ENCODE results near the gene DGKB. TPM values are rescaled to one million over a fixed set of nuclear protein-coding genes. Genes with fewer than 3 reads are reported as not detected.

DGKB gene
- total and polyA plus RNA-seq, 2 experiments from 2014 or later, result 0.28 to 1.7 TPM

- Histone ChIP-seq H4K20me1 (ENCODE audit: insufficient read depth, poor library complexity, severe bottlenecking) (no peaks in the 10 kb centered on the region), H3K9me3 (ENCODE audit: low read depth) (no peaks in the 10 kb centered on the region), H3K79me2 (no peaks in the 10 kb centered on the region), H3K27me3 (no peaks in the 10 kb centered on the region), H3K27ac (no peak overlapping the region), H3K9me2 (replicated peaks; ENCODE audit: insufficient read depth) (no peaks in the 10 kb centered on the region), H3K4me1 (ENCODE audit: insufficient read depth) (peaks cover 5% of the 10 kb centered on the region), H2AFZ (peak overlapping the region; percentile 33), H3K4me2 (no peak overlapping the region), H3K36me3 (replicated peaks; ENCODE audit: insufficient read depth, low read depth) (no peaks in the 10 kb centered on the region), H3K4me3 (no peak overlapping the region)
- DNase-seq (ENCODE audit: low spot score), result no peak
- TF ChIP-seq EZH2 (IDR thresholded peaks at IDR 0.05; ENCODE audit: borderline replicate concordance) (no peak), CTCF (IDR thresholded peaks at IDR 0.05; ENCODE audit: poor library complexity) (no peak), EZH2phosphoT487 (IDR thresholded peaks at IDR 0.05; ENCODE audit: low read depth, severe bottlenecking, unreplicated experiment) (no peak)
Measured at GRCh38 chr7:14837216-14837615, 65.3 kb downstream of the DGKB start.

- 8% methylated on average over 6 of the region's 6 CpGs for WGBS (ENCODE audit: low lambda C conversion rate, missing lambda C conversion rate)
Measured at GRCh38 chr7:14836571-14837189, 65.9 kb downstream of the DGKB start.

GRCh38 chr7:14836006-14836405 lies 66.5 kb downstream of the DGKB start:
- H3K27me3 ChIP-seq, result no peaks in the 10 kb centered on the region
- no peak for DNase-seq (ENCODE audit: low spot score)
- no peaks in the 10 kb centered on the region for H3K79me2 ChIP-seq
- 86% methylated on average over 4 of the region's 4 CpGs for WGBS (ENCODE audit: low lambda C conversion rate, missing lambda C conversion rate)
- no peak overlapping the region for H3K4me3 ChIP-seq
- TF ChIP-seq EZH2 (IDR thresholded peaks at IDR 0.05; ENCODE audit: borderline replicate concordance) (no peak), EZH2phosphoT487 (IDR thresholded peaks at IDR 0.05; ENCODE audit: low read depth, severe bottlenecking, unreplicated experiment) (no peak), CTCF (IDR thresholded peaks at IDR 0.05; ENCODE audit: poor library complexity) (no peak)
- H4K20me1 ChIP-seq (ENCODE audit: insufficient read depth, poor library complexity, severe bottlenecking), result no peaks in the 10 kb centered on the region
- no peak overlapping the region for H3K4me2 ChIP-seq
- H3K4me1 ChIP-seq (ENCODE audit: insufficient read depth), result peaks cover 5% of the 10 kb centered on the region
- H3K9me2 ChIP-seq (replicated peaks; ENCODE audit: insufficient read depth), result no peaks in the 10 kb centered on the region
- no peak overlapping the region for H3K27ac ChIP-seq
- H3K9me3 ChIP-seq (ENCODE audit: low read depth), result no peaks in the 10 kb centered on the region
- H2AFZ ChIP-seq, result no peak overlapping the region
- H3K36me3 ChIP-seq (replicated peaks; ENCODE audit: insufficient read depth, low read depth), result no peaks in the 10 kb centered on the region

More at GRCh38 chr7:14836571-14837189, 65.9 kb downstream of the DGKB start:
- Histone ChIP-seq H3K4me2 (peak overlapping the region; percentile 65), H3K4me3 (no peak overlapping the region), H4K20me1 (ENCODE audit: insufficient read depth, poor library complexity, severe bottlenecking) (no peaks in the 10 kb centered on the region), H3K36me3 (replicated peaks; ENCODE audit: insufficient read depth, low read depth) (no peaks in the 10 kb centered on the region), H2AFZ (peak overlapping the region; percentile 33), H3K9me2 (replicated peaks; ENCODE audit: insufficient read depth) (no peaks in the 10 kb centered on the region), H3K4me1 (ENCODE audit: insufficient read depth) (peaks cover 5% of the 10 kb centered on the region), H3K27ac (no peak overlapping the region), H3K9me3 (ENCODE audit: low read depth) (no peaks in the 10 kb centered on the region), H3K27me3 (no peaks in the 10 kb centered on the region), H3K79me2 (no peaks in the 10 kb centered on the region)
- DNase-seq (ENCODE audit: low spot score), result peak; percentile 34
- no peak for TF ChIP-seq EZH2 (IDR thresholded peaks at IDR 0.05; ENCODE audit: borderline replicate concordance)
- no peak for TF ChIP-seq EZH2phosphoT487 (IDR thresholded peaks at IDR 0.05; ENCODE audit: low read depth, severe bottlenecking, unreplicated experiment)
- no peak for TF ChIP-seq CTCF (IDR thresholded peaks at IDR 0.05; ENCODE audit: poor library complexity)
